ENCODE results near the gene NBPF1.
"Not testable (repeated sequence)": the region's sequence is repeated elsewhere in the genome, so short reads cannot be mapped to it uniquely, and the experiment has no call there.

The NBPF1 gene

GRCh38 chr1:16605532-16606505 is 7.5 kb downstream of the NBPF1 start:
- DNase-seq, result no peak

GRCh38 chr1:16605213-16605525 is 8.2 kb downstream of the NBPF1 start:
- no peak for DNase-seq

- DNase-seq, result not testable (repeated sequence)
Measured at GRCh38 chr1:16604514-16605212, 8.7 kb downstream of the NBPF1 start.

GRCh38 chr1:16603623-16604022 is 9.7 kb downstream of the NBPF1 start:
- not testable (repeated sequence) for DNase-seq

- DNase-seq, result not testable (repeated sequence)
Measured at GRCh38 chr1:16602336-16603011, 10.9 kb downstream of the NBPF1 start.

- DNase-seq, result not testable (repeated sequence)
Measured at GRCh38 chr1:16600855-16601786, 12.2 kb downstream of the NBPF1 start.

DNA sequence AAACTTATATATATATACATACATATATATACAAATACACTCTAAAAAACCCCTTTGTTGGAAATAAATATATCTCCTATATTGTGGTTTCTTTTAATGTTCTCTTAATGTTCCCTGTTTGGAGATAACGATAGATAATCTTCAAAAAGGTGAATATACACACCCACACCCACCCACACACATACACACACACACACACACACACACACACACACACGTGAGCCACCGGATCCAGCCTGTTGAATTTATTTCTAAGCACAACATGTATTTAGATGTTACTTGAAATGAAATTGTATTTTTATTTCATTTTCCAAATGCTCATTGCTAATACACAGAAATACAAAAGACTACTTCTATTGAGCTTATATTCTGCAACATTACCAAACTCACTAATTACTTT is 14.0 kb downstream of the NBPF1 start:
- DNase-seq, result not testable (repeated sequence)

DNA sequence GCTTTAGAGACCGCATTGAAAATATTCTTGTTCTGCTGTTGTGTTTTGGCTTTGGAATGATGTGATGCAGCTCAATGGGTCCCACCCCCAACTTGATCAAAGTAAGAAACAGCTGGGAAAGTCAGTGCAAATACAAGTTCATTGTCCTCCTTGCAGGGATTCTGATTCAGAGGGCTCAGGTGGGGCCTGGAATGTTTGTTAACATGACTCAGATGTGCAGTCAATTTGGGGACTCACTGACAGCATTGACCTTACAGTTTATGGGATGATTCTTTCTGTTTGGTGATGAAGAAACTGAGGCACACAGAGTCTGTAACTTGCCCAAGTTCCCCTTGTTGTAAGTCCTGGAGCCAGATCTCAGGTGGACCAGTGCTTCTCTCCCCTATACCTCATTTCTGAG is 18.1 kb downstream of the NBPF1 start:
- not testable (repeated sequence) for DNase-seq

GRCh38 chr1:16591845-16592244 is 21.5 kb downstream of the NBPF1 start:
- DNase-seq, result not testable (repeated sequence)

DNA sequence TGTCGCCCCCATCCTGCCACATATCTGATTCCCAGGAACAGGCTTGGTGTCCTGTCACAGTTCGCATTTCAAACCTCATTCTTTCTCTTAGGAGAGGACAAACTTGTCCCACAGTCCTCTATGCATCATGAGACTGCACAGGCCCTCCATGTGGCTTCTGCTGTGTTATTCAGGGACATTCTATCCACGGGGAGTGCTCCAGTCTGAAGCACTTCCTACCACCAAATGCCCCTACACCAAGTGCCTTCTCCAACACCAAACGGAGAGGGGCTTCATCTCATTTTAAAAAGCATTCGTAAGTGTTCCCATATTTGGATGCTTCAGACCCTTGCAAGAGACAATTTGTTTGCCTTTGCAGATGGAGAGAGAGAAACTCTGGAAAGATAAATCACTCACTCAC is 25.3 kb downstream of the NBPF1 start:
- not testable (repeated sequence) for DNase-seq

DNA sequence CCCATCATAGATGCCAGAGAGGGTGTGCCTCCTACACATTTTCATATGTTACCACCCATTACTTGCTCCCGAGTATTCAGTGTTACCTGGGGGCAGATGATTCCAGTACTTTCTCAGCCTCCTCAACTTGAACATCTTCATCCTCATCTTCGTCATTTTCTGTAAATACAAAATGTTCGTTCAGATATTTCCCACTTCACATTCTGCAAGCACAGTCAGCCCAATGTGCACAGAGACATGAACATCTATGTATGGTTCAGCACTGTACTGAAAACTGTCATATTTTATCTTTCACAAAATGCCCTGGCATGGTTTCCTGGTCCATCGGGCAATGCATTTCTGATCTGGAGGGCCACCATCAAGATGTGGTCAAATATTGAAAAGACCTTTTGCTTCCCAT is 25.7 kb downstream of the NBPF1 start:
- not testable (repeated sequence) for DNase-seq

DNA sequence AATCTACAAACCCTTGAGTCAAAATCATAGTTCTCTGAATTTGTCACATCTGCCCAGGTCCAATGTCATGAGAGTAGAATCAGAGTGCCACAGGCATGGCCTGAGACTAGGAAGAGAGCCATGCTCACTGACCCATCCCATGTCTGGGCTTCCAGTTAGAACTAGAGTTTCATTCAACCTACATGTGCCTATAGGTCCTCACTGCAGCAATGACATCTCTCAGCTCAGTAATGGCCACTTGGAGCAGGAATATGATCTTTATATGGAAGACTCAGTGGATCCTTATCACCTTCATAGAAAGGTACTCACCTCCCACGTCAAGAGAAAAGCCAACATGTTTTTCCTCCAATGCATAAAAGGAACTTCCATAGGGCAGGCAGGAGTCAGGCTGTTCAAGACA is 48.0 kb downstream of the NBPF1 start:
- DNase-seq, result not testable (repeated sequence)

GRCh38 chr1:16561035-16561434 is 52.3 kb downstream of the NBPF1 start:
- not testable (repeated sequence) for DNase-seq

GRCh38 chr1:16560498-16560897 is 52.9 kb downstream of the NBPF1 start:
- not testable (repeated sequence) for DNase-seq

DNA sequence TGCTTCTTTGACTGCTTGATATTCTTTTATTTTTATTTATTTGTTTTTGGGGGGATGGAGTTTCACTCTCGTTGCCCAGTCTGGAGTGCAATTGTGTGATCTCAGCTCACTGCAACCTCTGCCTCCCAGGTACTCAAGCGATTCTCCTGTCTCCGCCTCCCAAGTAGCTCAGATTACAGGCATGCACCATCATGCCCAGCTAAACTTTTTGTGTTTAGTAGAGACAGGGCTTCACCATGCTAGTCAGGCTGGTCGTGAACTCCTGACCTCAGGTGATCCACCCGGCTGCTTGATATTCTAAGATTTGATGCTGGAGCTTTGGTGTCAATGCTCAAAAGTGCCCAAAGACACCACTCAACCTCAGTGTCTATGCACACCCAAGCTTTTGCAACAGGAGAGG is 53.7 kb downstream of the NBPF1 start:
- DNase-seq, result not testable (repeated sequence)

DNA sequence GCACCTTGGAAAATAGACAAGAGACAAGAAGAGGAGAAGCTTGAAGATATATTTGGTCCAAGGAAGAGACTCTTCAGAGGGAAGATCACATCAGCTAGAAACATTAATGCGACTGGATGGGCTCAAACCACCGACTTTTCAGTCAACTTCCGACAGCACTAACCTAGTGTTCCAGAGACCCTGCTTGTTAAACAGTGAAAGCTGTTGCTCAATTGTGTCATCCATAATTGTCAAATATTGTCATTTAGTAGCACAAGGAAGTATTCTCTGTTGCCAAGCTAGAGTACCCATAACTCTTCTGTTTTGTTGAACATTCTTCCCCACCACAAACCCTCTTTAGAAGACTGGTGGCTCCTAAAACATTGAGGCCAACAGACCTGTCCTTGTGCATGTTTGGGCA is 56.3 kb downstream of the NBPF1 start:
- not testable (repeated sequence) for DNase-seq

DNA sequence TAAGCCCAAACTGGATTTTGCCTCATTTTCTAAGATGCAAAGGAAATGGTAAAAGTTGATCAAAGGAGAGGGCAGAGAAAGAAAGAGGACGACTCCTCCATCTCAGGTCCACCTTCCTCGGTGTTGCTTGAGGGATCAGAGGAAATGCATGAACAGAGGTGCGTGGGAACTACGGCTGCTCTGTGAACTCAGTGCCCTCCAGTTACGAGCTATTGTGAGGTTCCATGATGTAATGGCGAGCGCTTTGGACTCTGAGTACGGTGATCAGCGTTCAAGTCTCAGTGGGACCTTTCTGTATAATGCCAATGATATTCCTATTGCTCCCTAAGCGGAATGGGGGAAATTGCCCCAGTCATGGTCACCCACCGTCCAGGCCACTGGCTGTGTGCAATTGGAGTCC is 60.1 kb downstream of the NBPF1 start:
- DNase-seq, result not testable (repeated sequence)

GRCh38 chr1:16550212-16550918 is 63.0 kb downstream of the NBPF1 start:
- not testable (repeated sequence) for DNase-seq

DNA sequence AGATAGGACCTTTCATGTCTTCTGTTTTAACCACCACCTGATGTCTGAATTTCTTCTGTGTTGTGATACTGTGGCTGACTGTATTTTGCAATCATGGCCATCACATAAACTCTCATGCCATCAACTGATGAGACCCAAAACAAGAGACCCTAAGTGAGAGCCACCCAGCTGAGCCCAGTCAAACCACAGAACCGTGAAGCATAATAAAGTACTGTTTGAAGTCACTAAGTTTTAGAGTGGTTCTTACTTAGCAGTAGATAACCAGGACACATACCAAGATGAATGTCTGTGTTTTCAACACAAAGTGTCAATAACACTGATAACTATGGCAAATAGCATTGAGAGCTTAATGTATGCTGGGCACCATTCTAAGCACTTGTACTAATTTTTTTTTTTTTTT is 63.8 kb downstream of the NBPF1 start:
- DNase-seq, result not testable (repeated sequence)

- DNase-seq, result not testable (repeated sequence)
Measured at GRCh38 chr1:16547502-16548241, 65.7 kb downstream of the NBPF1 start.

DNA sequence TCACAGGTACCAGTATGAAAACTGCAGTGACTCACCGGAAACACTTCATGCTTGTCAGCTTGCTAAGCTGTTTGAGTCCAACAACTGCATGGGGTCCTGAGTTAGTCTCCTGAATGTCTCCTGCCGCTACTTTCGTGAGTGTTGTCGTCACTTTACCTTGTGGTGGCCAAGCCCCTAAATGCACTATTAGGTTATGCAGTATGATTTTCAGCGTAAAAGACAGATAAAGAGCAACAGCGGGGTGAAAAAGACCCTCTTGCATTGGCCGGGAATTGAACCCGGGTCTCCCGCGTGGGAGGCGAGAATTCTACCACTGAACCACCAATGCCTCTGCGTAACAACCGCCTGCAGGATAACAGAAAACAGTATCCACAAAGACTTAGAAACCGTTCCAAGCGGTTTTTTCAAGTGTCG is 67.7 kb downstream of the NBPF1 start:
- not testable (repeated sequence) for DNase-seq
